Measurements from ENCODE around the gene ANTXR1. TPM values are rescaled to one million over a fixed set of nuclear protein-coding genes. Genes with fewer than 3 reads are reported as not detected.
A peak's percentile ranks its signal among the peaks of the same experiment; 100 is the strongest.

Gene ANTXR1
- total RNA-seq, 8 experiments from 2014 or later: 5.2 to 259 (median 39.8) TPM

GRCh38 chr2:69205076-69205475 is 192.1 kb downstream of the ANTXR1 start:
- no peak for ATAC-seq (replicated peaks in 6 of 8)
- in situ Hi-C loops (cut with MboI; ENCODE audit: low pct_unique_long_range_greater_than_20kb in 2 of 9, low sequenced_read_pairs in 9 of 9, unreplicated experiment in 9 of 9): no loop called here
- 40 to 100% (median 100%) methylated on average over 1 to 2 of the region's 2 CpGs; no CpG with 5 or more reads in 5 of the 10 experiments for WGBS, 10 experiments
- no peak overlapping the region for H3K27ac ChIP-seq
- no peaks in the 10 kb centered on the region for H3K4me1 ChIP-seq (replicated peaks in 1 of 2)
- H3K4me3 ChIP-seq: no peak overlapping the region

- H3K4me1 ChIP-seq (replicated peaks in 1 of 2): no peaks in the 10 kb centered on the region
- ATAC-seq (replicated peaks in 6 of 8): no peak
- 62 to 100% (median 79%) methylated on average over 1 to 2 of the region's 2 CpGs; no CpG with 5 or more reads in 2 of the 10 experiments for WGBS, 10 experiments
- no peak overlapping the region for H3K4me3 ChIP-seq
- in situ Hi-C loops (cut with MboI; ENCODE audit: low pct_unique_long_range_greater_than_20kb in 2 of 9, low sequenced_read_pairs in 9 of 9, unreplicated experiment in 9 of 9): no loop called here
- no peak overlapping the region for H3K27ac ChIP-seq
These were observed 192.5 kb downstream of the ANTXR1 start for GRCh38 chr2:69205491-69205890.

- Histone ChIP-seq H3K4me1 (replicated peaks in 1 of 2) (no peaks in the 10 kb centered on the region), H3K27ac (no peak overlapping the region), H3K4me3 (no peak overlapping the region)
- 50 to 100% (median 95%) methylated on average over 1 of the region's 1 CpG; no CpG with 5 or more reads in 4 of the 10 experiments for WGBS, 10 experiments
- in situ Hi-C loops (cut with MboI; ENCODE audit: low pct_unique_long_range_greater_than_20kb in 2 of 9, low sequenced_read_pairs in 9 of 9, unreplicated experiment in 9 of 9): no loop called here
- no peak for ATAC-seq (replicated peaks in 6 of 8)
These were observed 195.1 kb downstream of the ANTXR1 start for GRCh38 chr2:69208023-69208595.

GRCh38 chr2:69209482-69209881 is 196.5 kb downstream of the ANTXR1 start:
- Histone ChIP-seq H3K27ac (no peak overlapping the region), H3K4me3 (no peak overlapping the region), H3K4me1 (replicated peaks in 1 of 2) (no peaks in the 10 kb centered on the region)
- in situ Hi-C loops (cut with MboI; ENCODE audit: low pct_unique_long_range_greater_than_20kb in 2 of 9, low sequenced_read_pairs in 9 of 9, unreplicated experiment in 9 of 9): no loop called here
- 13 to 100% (median 29%) methylated on average over 1 to 3 of the region's 3 CpGs; no CpG with 5 or more reads in 3 of the 10 experiments for WGBS, 10 experiments
- ATAC-seq (replicated peaks in 6 of 8): no peak

GRCh38 chr2:69210385-69210784 is 197.4 kb downstream of the ANTXR1 start:
- Histone ChIP-seq H3K27ac (no peak overlapping the region), H3K4me1 (replicated peaks in 1 of 2) (no peaks in the 10 kb centered on the region), H3K4me3 (no peak overlapping the region)
- in situ Hi-C loops (cut with MboI; ENCODE audit: low pct_unique_long_range_greater_than_20kb in 2 of 9, low sequenced_read_pairs in 9 of 9, unreplicated experiment in 9 of 9): no loop called here
- 0 to 100% (median 81%) methylated on average over 1 to 5 of the region's 6 CpGs for WGBS, 10 experiments
- ATAC-seq (replicated peaks in 6 of 8): peak in 3 of 8 experiments; percentile 15 to 47 (median 45)

- ATAC-seq (replicated peaks in 6 of 8): peak in 3 of 8 experiments; percentile 72 to 91 (median 78)
- no peak overlapping the region for H3K27ac ChIP-seq
- no peak overlapping the region for H3K4me3 ChIP-seq
- in situ Hi-C loops (cut with MboI; ENCODE audit: low pct_unique_long_range_greater_than_20kb in 2 of 9, low sequenced_read_pairs in 9 of 9, unreplicated experiment in 9 of 9): no loop called here
- no peaks in the 10 kb centered on the region for H3K4me1 ChIP-seq (replicated peaks in 1 of 2)
- WGBS, 10 experiments: 0 to 97% (median 87%) methylated on average over 1 to 3 of the region's 3 CpGs; no CpG with 5 or more reads in 3 of the 10 experiments
These were observed 198.1 kb downstream of the ANTXR1 start for GRCh38 chr2:69211048-69211447.

GRCh38 chr2:69211686-69212085 is 198.7 kb downstream of the ANTXR1 start:
- Histone ChIP-seq H3K27ac (no peak overlapping the region), H3K4me3 (no peak overlapping the region), H3K4me1 (replicated peaks in 1 of 2) (no peaks in the 10 kb centered on the region)
- in situ Hi-C loops (cut with MboI; ENCODE audit: low pct_unique_long_range_greater_than_20kb in 2 of 9, low sequenced_read_pairs in 9 of 9, unreplicated experiment in 9 of 9): no loop called here
- WGBS, 10 experiments: 60 to 100% (median 80%) methylated on average over 1 to 5 of the region's 5 CpGs; no CpG with 5 or more reads in 3 of the 10 experiments
- no peak for ATAC-seq (replicated peaks in 6 of 8)

GRCh38 chr2:69212238-69213028 is 199.5 kb downstream of the ANTXR1 start:
- H3K27ac ChIP-seq: no peak overlapping the region
- WGBS, 10 experiments: 80 to 100% (median 93%) methylated on average over 1 to 3 of the region's 4 CpGs
- no peak for ATAC-seq (replicated peaks in 6 of 8)
- no peaks in the 10 kb centered on the region for H3K4me1 ChIP-seq (replicated peaks in 1 of 2)
- H3K4me3 ChIP-seq: no peak overlapping the region
- in situ Hi-C loops (cut with MboI; ENCODE audit: low pct_unique_long_range_greater_than_20kb in 2 of 9, low sequenced_read_pairs in 9 of 9, unreplicated experiment in 9 of 9): no loop called here

GRCh38 chr2:69213201-69213600 is 200.2 kb downstream of the ANTXR1 start:
- no peak overlapping the region for H3K4me3 ChIP-seq
- no peak overlapping the region for H3K27ac ChIP-seq
- in situ Hi-C loops (cut with MboI; ENCODE audit: low pct_unique_long_range_greater_than_20kb in 2 of 9, low sequenced_read_pairs in 9 of 9, unreplicated experiment in 9 of 9): no loop called here
- WGBS, 10 experiments: 0 to 100% (median 69%) methylated on average over 1 to 4 of the region's 4 CpGs; no CpG with 5 or more reads in 3 of the 10 experiments
- no peaks in the 10 kb centered on the region for H3K4me1 ChIP-seq (replicated peaks in 1 of 2)
- no peak for ATAC-seq (replicated peaks in 6 of 8)

- WGBS, 10 experiments: 11 to 100% (median 95%) methylated on average over 1 to 3 of the region's 4 CpGs; no CpG with 5 or more reads in 6 of the 10 experiments
- ATAC-seq (replicated peaks in 6 of 8): no peak
- no peak overlapping the region for H3K27ac ChIP-seq
- in situ Hi-C loops (cut with MboI; ENCODE audit: low pct_unique_long_range_greater_than_20kb in 2 of 9, low sequenced_read_pairs in 9 of 9, unreplicated experiment in 9 of 9): no loop called here
- no peak overlapping the region for H3K4me3 ChIP-seq
- no peaks in the 10 kb centered on the region for H3K4me1 ChIP-seq (replicated peaks in 1 of 2)
These were observed 200.8 kb downstream of the ANTXR1 start for GRCh38 chr2:69213782-69214181.

- Histone ChIP-seq H3K4me1 (replicated peaks in 1 of 2) (no peaks in the 10 kb centered on the region), H3K27ac (no peak overlapping the region), H3K4me3 (no peak overlapping the region)
- WGBS, 10 experiments: 57 to 100% (median 100%) methylated on average over 1 to 2 of the region's 5 CpGs; no CpG with 5 or more reads in 2 of the 10 experiments
- in situ Hi-C loops (cut with MboI; ENCODE audit: low pct_unique_long_range_greater_than_20kb in 2 of 9, low sequenced_read_pairs in 9 of 9, unreplicated experiment in 9 of 9): no loop called here
- peak in 2 of 8 experiments; percentile 11 to 20 for ATAC-seq (replicated peaks in 6 of 8)
These were observed 201.9 kb downstream of the ANTXR1 start for GRCh38 chr2:69214898-69215297.

- Histone ChIP-seq H3K4me3 (no peak overlapping the region), H3K27ac (no peak overlapping the region), H3K4me1 (replicated peaks in 1 of 2) (no peaks in the 10 kb centered on the region)
- WGBS, 10 experiments: 20 to 100% (median 75%) methylated on average over 1 to 3 of the region's 4 CpGs; no CpG with 5 or more reads in 2 of the 10 experiments
- ATAC-seq (replicated peaks in 6 of 8): no peak
- in situ Hi-C loops (cut with MboI; ENCODE audit: low pct_unique_long_range_greater_than_20kb in 2 of 9, low sequenced_read_pairs in 9 of 9, unreplicated experiment in 9 of 9): no loop called here
These were observed 203.8 kb downstream of the ANTXR1 start for GRCh38 chr2:69216535-69217332.

All from motor neuron (in vitro differentiated cells).